Measurements from ENCODE around the gene GLRA3. TPM values are rescaled to one million over a fixed set of nuclear protein-coding genes. Genes with fewer than 3 reads are reported as not detected.
"Not testable (repeated sequence)": the region's sequence is repeated elsewhere in the genome, so short reads cannot be mapped to it uniquely, and the experiment has no call there.

The GLRA3 gene
- total RNA-seq, result not detected in 2 replicates
- long read RNA-seq, result 0 reads

GRCh38 chr4:174828845-174829701 is at the start of gene GLRA3:
TSS of gene GLRA3 (minus strand) at chr4:174829247. CDS start at chr4:174828811, 436 bp downstream.
- peak; percentile 48 for TF ChIP-seq CTCF (conservative IDR thresholded peaks at IDR 0.05)
- H3K27ac Mint-ChIP-seq (ENCODE audit: unreplicated experiment), result no peak within 1 kb of the TSS
- peak; percentile 64 for DNase-seq (ENCODE audit: low read depth, low spot score)
- peaks cover 62% of the 10 kb centered on the region for H3K27me3 Mint-ChIP-seq (ENCODE audit: low read depth)
- H3K4me1 Mint-ChIP-seq, result peaks cover 16% of the 10 kb centered on the region
- H3K36me3 Mint-ChIP-seq (ENCODE audit: low read depth), result no peaks in the 10 kb centered on the region
- H3K9me3 Mint-ChIP-seq, result no peaks in the 10 kb centered on the region
- peak within 1 kb of the TSS; percentile 89 for H3K4me3 Mint-ChIP-seq

GRCh38 chr4:174874898-174875297 is 45.9 kb upstream of the GLRA3 start:
- H3K36me3 Mint-ChIP-seq (ENCODE audit: low read depth), result no peaks in the 10 kb centered on the region
- no peak for TF ChIP-seq CTCF (conservative IDR thresholded peaks at IDR 0.05)
- no peaks in the 10 kb centered on the region for H3K9me3 Mint-ChIP-seq
- no peaks in the 10 kb centered on the region for H3K27me3 Mint-ChIP-seq (ENCODE audit: low read depth)
- H3K4me3 Mint-ChIP-seq, result no peak overlapping the region
- no peak for DNase-seq (ENCODE audit: low read depth, low spot score)
- peaks cover 15% of the 10 kb centered on the region for H3K4me1 Mint-ChIP-seq
- H3K27ac Mint-ChIP-seq (ENCODE audit: unreplicated experiment), result no peak overlapping the region

- Mint-ChIP-seq H3K9me3 (no peaks in the 10 kb centered on the region), H3K27me3 (ENCODE audit: low read depth) (no peaks in the 10 kb centered on the region), H3K36me3 (ENCODE audit: low read depth) (no peaks in the 10 kb centered on the region), H3K4me3 (no peak overlapping the region), H3K27ac (ENCODE audit: unreplicated experiment) (no peak overlapping the region), H3K4me1 (peaks cover 15% of the 10 kb centered on the region)
- peak; percentile 40 for TF ChIP-seq CTCF (conservative IDR thresholded peaks at IDR 0.05)
- DNase-seq (ENCODE audit: low read depth, low spot score), result no peak
Observed at GRCh38 chr4:174873931-174874330, 44.9 kb upstream of the GLRA3 start.

GRCh38 chr4:174873146-174873545 is 44.1 kb upstream of the GLRA3 start:
- DNase-seq (ENCODE audit: low read depth, low spot score); H3K36me3 Mint-ChIP-seq (ENCODE audit: low read depth); H3K9me3 Mint-ChIP-seq; H3K27me3 Mint-ChIP-seq (ENCODE audit: low read depth); H3K4me3 Mint-ChIP-seq: not testable (repeated sequence)
- Mint-ChIP-seq H3K27ac (ENCODE audit: unreplicated experiment) (peak overlapping the region; percentile 88), H3K4me1 (peaks cover 15% of the 10 kb centered on the region)

GRCh38 chr4:174871407-174871806 is 42.4 kb upstream of the GLRA3 start:
- peaks cover 4% of the 10 kb centered on the region for H3K9me3 Mint-ChIP-seq
- peaks cover 15% of the 10 kb centered on the region for H3K4me1 Mint-ChIP-seq
- no peak for TF ChIP-seq CTCF (conservative IDR thresholded peaks at IDR 0.05)
- no peak overlapping the region for H3K4me3 Mint-ChIP-seq
- no peak overlapping the region for H3K27ac Mint-ChIP-seq (ENCODE audit: unreplicated experiment)
- DNase-seq (ENCODE audit: low read depth, low spot score), result no peak
- H3K27me3 Mint-ChIP-seq (ENCODE audit: low read depth), result peaks cover 2% of the 10 kb centered on the region
- peaks cover 6% of the 10 kb centered on the region for H3K36me3 Mint-ChIP-seq (ENCODE audit: low read depth)

GRCh38 chr4:174870311-174870710 is 41.3 kb upstream of the GLRA3 start:
- H3K4me3 Mint-ChIP-seq, result no peak overlapping the region
- peaks cover 20% of the 10 kb centered on the region for H3K4me1 Mint-ChIP-seq
- TF ChIP-seq CTCF (conservative IDR thresholded peaks at IDR 0.05), result no peak
- H3K9me3 Mint-ChIP-seq, result peaks cover 11% of the 10 kb centered on the region
- H3K36me3 Mint-ChIP-seq (ENCODE audit: low read depth), result peaks cover 6% of the 10 kb centered on the region
- DNase-seq (ENCODE audit: low read depth, low spot score), result no peak
- peaks cover 2% of the 10 kb centered on the region for H3K27me3 Mint-ChIP-seq (ENCODE audit: low read depth)
- H3K27ac Mint-ChIP-seq (ENCODE audit: unreplicated experiment), result no peak overlapping the region

All from neural crest cell (in vitro differentiated cells).